Germinal center (tissue), 1 donor: ENCODE results near the gene SFXN2.
"Not testable (repeated sequence)": the region's sequence is repeated elsewhere in the genome, so short reads cannot be mapped to it uniquely, and the experiment has no call there.

Source experiments
- DNase-seq: peaks from one replicate; pipeline ENCODE4 v3.0.0; 2012; ENCODE audit warnings: mixed read lengths, low spot score

Gene SFXN2

DNA sequence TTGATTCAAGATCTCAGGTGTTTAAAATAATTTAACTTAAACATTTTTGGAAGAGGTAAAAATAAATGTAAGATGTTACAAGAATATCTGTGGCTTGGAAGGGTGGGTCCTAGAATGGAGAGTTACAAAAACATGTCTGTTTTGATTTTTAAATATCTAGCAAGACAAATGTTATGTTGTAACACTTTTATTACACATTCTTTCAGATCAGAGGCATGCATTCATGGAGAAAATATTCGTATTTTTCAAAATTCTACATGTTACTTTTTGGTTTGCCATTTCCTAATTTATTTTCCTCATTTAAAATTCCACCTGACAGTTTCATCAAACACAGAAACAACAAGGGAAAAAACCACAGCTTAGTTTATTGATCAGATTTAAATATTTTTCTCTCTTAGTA is 39.3 kb downstream of the SFXN2 start:
- no peak for DNase-seq

GRCh38 chr10:102757323-102757722 is 42.9 kb downstream of the SFXN2 start:
- no peak for DNase-seq

DNA sequence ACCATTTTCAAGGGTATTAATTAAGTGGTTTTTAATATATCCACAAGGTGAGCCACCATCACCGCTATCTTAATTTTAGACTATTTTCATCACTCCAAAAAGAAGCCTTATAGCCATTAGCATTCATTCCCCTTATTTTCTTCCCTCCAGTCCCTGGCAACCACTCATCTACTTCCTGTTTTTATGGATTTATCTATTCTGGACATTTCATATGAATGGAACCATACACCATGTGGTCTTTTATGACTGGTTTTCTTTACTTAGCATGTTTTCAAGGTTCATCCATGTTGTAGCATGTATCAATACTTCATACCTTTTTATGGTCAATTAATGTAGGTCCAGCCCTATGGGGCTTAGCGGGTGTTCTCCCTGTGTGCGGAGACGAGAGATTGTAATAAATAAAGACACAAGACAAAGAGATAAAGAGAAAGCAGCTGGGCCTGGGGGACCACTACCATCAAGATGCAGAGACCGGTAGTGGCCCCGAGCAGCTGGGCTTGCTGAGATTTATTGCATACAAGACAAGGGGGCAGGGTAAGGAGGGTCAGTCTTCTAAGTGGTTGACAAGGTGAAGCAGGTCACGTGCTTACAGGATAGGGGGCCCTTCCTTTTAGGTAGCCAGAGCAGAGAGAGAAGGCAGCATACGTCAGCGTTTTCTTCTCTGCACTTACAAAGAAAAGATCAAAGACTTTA is 44.0 kb downstream of the SFXN2 start:
- DNase-seq = no peak

DNA sequence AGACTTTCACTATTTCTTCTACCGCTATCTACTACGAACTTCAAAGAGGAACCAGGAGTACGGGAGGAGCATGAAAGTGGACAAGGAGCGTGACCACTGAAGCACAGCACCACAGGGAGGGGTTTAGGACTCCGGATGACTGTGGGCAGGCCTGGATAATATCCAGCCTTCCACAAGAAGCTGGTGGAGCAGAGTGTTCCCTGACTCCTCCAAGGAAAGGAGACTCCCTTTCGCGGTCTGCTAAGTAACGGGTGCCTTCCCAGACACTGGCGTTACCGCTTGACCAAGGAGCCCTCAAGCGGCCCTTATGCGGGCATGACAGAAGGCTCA is 44.5 kb downstream of the SFXN2 start:
- not testable (repeated sequence) for DNase-seq

GRCh38 chr10:102759497-102760210 is 45.2 kb downstream of the SFXN2 start:
- DNase-seq = no peak

DNA sequence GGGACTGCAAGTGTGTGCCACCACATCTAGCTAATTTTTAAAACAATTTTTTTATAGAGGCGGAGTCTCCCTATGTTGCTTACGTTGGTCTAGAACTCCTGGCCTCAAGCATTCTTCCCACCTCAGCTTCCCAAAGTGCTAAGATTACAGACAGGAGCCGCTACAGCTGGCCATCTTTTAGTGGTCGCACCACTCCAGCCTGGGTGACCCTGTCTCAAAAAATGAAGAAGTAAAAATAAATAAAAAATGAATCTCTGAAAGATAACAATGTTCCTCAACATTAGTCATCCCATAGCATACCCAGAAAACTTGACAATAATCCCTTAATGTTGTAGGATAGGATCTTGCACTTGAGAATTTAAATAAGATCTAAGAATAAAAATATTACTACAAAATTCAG is 47.5 kb downstream of the SFXN2 start:
- no peak for DNase-seq

- DNase-seq = no peak
Measured at GRCh38 chr10:102762401-102763015, 48.1 kb downstream of the SFXN2 start.

DNA sequence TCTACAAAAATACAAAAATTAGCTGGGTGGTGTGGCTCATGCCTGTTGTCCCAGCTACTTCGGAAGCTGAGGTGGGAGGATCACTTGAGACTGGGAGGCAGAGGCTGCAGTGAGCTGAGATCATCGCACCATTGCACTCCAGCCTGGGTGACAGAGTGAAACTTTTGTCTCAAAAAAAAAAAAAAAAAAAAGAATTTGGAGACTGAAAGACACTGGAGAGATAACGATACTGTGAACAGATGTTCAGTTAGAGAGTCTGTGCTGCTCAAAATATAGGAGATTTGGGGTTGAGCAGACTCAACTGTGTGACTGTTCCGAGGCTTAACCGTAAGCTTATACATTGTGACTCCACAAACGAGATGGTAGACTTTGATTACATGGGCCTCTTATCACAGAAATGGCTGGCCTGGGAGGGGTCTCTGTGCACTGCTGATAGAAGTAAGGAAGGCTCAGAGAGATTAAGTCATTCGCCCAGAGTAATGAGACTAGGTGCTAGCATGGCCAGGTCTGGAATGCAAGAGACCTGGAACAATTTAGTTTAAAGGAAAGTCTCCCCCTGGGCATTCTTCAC is 48.7 kb downstream of the SFXN2 start:
- DNase-seq = no peak

GRCh38 chr10:102764470-102765161 is 50.2 kb downstream of the SFXN2 start:
- DNase-seq = no peak

DNA sequence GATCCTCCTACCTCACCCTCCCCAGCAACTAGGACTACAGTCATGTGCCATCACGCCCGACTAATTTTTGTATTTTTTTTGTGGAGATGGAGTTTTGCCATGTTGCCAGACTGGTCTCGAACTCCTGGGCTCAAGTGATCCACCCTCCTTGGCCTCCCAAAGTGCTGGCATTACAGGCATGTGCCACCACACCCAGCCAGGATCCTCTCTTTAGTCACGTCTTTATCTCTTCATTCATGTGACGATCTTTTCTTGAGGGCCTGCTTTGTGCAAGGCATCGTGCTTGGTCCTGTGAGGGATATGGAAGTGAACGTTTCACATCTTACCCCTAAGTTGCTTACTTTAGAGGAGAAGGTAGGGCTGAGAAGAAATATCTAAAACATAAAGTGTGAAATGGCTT is 50.9 kb downstream of the SFXN2 start:
- DNase-seq = no peak

GRCh38 chr10:102767428-102768160 is 53.2 kb downstream of the SFXN2 start:
- no peak for DNase-seq

DNA sequence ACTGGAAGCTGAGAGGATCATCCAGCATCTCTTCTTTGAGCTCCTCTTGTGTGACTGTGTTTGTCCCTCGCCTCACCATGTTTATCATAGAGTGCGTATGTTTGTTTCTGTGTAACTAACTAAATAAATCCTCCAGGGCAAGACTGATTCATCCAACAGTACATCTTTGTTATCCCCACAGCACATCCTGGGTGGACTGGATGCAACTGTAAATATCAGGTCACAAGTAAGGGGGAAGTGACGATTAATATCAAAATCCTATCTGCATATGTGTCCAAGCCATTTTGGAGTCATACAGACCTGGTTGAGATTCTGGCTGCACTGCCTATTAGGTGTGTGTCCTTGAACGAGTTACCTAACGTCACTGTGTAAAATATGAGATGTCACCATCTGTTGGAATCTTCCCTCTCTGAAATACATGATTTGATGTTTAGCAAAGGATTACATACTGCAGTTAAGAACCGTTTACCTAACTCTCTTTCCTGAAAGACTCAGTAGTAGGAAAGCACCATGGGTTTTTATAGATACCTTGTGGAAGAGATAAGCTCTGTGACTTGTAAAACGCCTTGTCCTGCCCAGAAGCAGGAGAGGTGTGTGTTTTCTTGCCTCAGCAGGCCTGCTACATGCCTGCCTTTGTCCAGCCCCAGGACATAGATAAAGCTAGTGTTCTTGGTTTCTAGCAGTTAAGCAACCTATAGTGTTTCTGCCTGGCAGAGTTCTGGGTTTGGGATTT is 55.1 kb downstream of the SFXN2 start:
- DNase-seq = no peak

DNA sequence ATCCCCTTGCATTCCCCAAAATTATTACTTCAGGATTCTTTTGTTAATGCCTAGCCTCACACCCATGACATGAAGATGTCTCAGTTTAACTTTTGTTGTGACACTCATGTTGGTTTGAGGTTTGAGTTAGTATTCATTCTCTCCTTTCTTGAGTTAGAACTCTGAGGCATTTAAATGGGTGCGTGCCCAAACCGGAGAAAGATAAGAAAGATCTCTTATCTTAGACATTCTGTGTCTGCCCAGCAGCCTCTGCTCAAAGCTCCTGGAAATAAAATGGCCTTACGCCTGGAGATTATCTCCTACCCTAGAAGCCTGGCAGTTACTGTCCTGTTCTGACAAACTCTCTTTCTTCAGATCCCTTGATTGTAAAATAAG is 55.7 kb downstream of the SFXN2 start:
- no peak for DNase-seq

GRCh38 chr10:102770792-102771191 is 56.4 kb downstream of the SFXN2 start:
- no peak for DNase-seq

DNA sequence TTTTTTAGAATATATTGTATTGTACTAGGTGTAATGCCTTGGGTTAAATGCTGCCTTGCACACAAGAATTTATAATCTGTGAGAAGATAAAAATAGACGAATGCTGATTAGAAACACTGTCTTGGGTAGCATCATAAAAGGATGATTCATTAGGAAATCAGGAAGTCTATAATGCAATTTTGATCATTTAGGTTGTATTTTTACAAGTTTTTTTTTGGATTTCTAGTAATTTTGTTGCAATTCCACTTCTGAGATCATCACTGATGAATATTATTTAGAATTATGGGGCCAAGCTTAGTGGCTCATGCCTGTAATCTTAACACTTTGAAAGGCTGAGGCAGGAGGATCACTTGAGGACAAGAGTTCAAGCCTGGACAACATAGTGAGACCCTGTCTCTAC is 58.9 kb downstream of the SFXN2 start:
- DNase-seq = no peak

DNA sequence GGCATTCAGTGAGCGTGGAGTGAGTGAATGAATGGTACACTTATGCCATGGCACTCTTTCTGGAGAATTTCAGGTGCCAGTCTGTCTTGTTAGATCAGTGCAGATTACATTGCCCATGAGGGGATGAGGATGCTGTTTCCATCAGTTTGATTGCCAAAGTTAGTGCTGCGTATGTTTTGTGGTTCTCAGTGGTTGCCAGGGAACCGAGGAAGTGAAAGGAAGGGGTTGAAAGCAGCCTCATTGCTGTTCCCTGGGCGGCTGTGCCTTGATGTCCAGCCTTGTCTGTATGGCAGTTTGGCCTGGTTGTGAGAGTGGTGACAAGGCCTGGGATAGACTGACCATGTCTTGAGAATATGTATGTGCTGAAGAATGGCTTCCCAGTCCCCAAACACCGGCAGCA is 59.5 kb downstream of the SFXN2 start:
- DNase-seq = no peak

GRCh38 chr10:102775201-102775934 is 60.9 kb downstream of the SFXN2 start:
- DNase-seq = no peak

- no peak for DNase-seq
Measured at GRCh38 chr10:102775935-102776669, 61.7 kb downstream of the SFXN2 start.

DNA sequence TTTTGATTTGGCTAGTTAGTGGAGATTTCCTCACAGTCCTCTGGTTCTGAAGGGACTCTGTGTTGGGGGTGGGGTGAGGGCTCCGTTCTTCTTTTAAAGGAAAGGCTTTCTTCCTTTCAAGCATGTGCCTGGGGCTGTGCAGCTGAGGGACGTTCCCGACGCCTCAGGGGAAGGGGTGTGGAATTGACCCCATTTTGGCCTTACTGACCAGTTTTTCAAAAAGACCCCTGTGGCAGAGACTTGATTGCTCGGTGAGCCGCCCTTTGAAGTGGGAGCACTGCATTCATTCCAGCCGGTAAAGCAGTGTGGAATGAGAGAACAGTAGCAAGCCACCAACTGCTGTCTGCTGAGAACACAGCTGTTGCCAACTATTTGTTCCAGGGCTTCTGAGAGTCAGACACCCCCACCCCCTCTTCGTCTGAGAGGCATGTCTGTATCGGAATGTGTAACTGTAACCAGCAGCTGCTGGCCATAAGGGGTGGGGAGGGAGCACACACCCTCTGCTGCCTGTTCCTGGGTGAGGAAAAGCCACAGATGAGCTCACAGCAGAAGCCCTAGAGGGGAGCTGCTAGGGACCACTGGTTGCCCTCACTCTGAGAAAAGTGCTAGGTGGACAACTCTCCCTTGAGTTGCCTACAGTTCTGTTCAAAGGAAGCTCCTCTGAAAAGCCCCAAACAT is 62.5 kb downstream of the SFXN2 start:
- DNase-seq = no peak
